HUES6 (cell line): ENCODE measurements around the gene SCMH1.
"Not testable (repeated sequence)": the region's sequence is repeated elsewhere in the genome, so short reads cannot be mapped to it uniquely, and the experiment has no call there.

Experiments
- H3K27ac ChIP-seq: 2 replicates; pipeline ENCODE4 v1.7.0; 2013; ENCODE audit warnings: low read depth, mild to moderate bottlenecking, low read length, inconsistent platforms
- H3K27me3 ChIP-seq: 2 replicates; pipeline ENCODE4 v1.6.1; 2013; ENCODE audit warnings: low read length; ENCODE audit not compliant: control insufficient read depth, insufficient read depth
- H3K36me3 ChIP-seq: 2 replicates; pipeline ENCODE4 v1.6.1; 2013; ENCODE audit warnings: low read length; ENCODE audit not compliant: control insufficient read depth, insufficient read depth
- H3K4me1 ChIP-seq: 2 replicates; pipeline ENCODE4 v1.6.1; 2013; ENCODE audit warnings: low read length; ENCODE audit not compliant: control insufficient read depth, insufficient read depth
- H3K4me3 ChIP-seq: 2 replicates; pipeline ENCODE4 v1.5.1; 2013; ENCODE audit warnings: low read depth, low read length
- H3K9ac ChIP-seq: one replicate; pipeline ENCODE4 v1.6.1; 2013; ENCODE audit warnings: mild to moderate bottlenecking, low read length
- H3K9me3 ChIP-seq: 2 replicates; pipeline ENCODE4 v1.6.1; 2013; ENCODE audit warnings: low read depth, low read length; ENCODE audit not compliant: control insufficient read depth, insufficient read depth

SCMH1 gene

GRCh38 chr1:41235893-41236292 lies 6.2 kb downstream of the SCMH1 start:
- no peaks in the 10 kb centered on the region for H3K27me3 ChIP-seq
- H3K4me3 ChIP-seq: no peak overlapping the region
- H3K9ac ChIP-seq: no peak overlapping the region
- no peak overlapping the region for H3K27ac ChIP-seq
- H3K4me1 ChIP-seq: peaks cover 23% of the 10 kb centered on the region; the same call in 1 of the 2 replicates
- H3K36me3 ChIP-seq: no peaks in the 10 kb centered on the region
- no peaks in the 10 kb centered on the region for H3K9me3 ChIP-seq

GRCh38 chr1:41233708-41234107 lies 8.4 kb downstream of the SCMH1 start:
- Histone ChIP-seq H3K9ac (no peak overlapping the region), H3K27ac (no peak overlapping the region), H3K27me3 (no peaks in the 10 kb centered on the region), H3K9me3 (no peaks in the 10 kb centered on the region), H3K4me3 (no peak overlapping the region), H3K4me1 (peaks cover 13% of the 10 kb centered on the region; the same call in 1 of the 2 replicates), H3K36me3 (no peaks in the 10 kb centered on the region)

- Histone ChIP-seq H3K27me3 (no peaks in the 10 kb centered on the region), H3K27ac (no peak overlapping the region), H3K9ac (no peak overlapping the region), H3K9me3 (no peaks in the 10 kb centered on the region), H3K4me1 (peaks cover 11% of the 10 kb centered on the region; the same call in 1 of the 2 replicates), H3K4me3 (no peak overlapping the region), H3K36me3 (no peaks in the 10 kb centered on the region)
Observed at GRCh38 chr1:41232305-41232704, 9.8 kb downstream of the SCMH1 start.

- no peak overlapping the region for H3K9ac ChIP-seq
- H3K9me3 ChIP-seq: no peaks in the 10 kb centered on the region
- H3K36me3 ChIP-seq: no peaks in the 10 kb centered on the region
- H3K4me1 ChIP-seq: peaks cover 8% of the 10 kb centered on the region; the same call in 1 of the 2 replicates
- H3K27ac ChIP-seq: no peak overlapping the region
- H3K27me3 ChIP-seq: no peaks in the 10 kb centered on the region
- H3K4me3 ChIP-seq: no peak overlapping the region
Observed at GRCh38 chr1:41230656-41231055, 11.4 kb downstream of the SCMH1 start.

GRCh38 chr1:41229219-41229618 lies 12.9 kb downstream of the SCMH1 start:
- H3K27me3 ChIP-seq, H3K4me3 ChIP-seq, H3K4me1 ChIP-seq, H3K36me3 ChIP-seq, H3K9ac ChIP-seq, H3K27ac ChIP-seq, H3K9me3 ChIP-seq: not testable (repeated sequence)

GRCh38 chr1:41226815-41227434 lies 15.2 kb downstream of the SCMH1 start:
- Histone ChIP-seq H3K27ac (no peak overlapping the region), H3K4me3 (no peak overlapping the region), H3K4me1 (peaks cover 3% of the 10 kb centered on the region; the same call in 1 of the 2 replicates), H3K36me3 (no peaks in the 10 kb centered on the region), H3K9me3 (no peaks in the 10 kb centered on the region), H3K9ac (no peak overlapping the region), H3K27me3 (no peaks in the 10 kb centered on the region)

GRCh38 chr1:41225495-41225894 lies 16.6 kb downstream of the SCMH1 start:
- Histone ChIP-seq H3K4me1 (peaks cover 3% of the 10 kb centered on the region; the same call in 1 of the 2 replicates), H3K27ac (no peak overlapping the region), H3K27me3 (no peaks in the 10 kb centered on the region), H3K9me3 (no peaks in the 10 kb centered on the region; the same call in 1 of the 2 replicates), H3K4me3 (no peak overlapping the region), H3K9ac (no peak overlapping the region), H3K36me3 (no peaks in the 10 kb centered on the region)

- no peaks in the 10 kb centered on the region for H3K36me3 ChIP-seq
- H3K27me3 ChIP-seq: no peaks in the 10 kb centered on the region
- no peak overlapping the region for H3K9ac ChIP-seq
- H3K4me1 ChIP-seq: peaks cover 3% of the 10 kb centered on the region; the same call in 1 of the 2 replicates
- peaks cover 10% of the 10 kb centered on the region for H3K9me3 ChIP-seq
- no peak overlapping the region for H3K4me3 ChIP-seq
- no peak overlapping the region for H3K27ac ChIP-seq
Observed at GRCh38 chr1:41222496-41222895, 19.6 kb downstream of the SCMH1 start.

GRCh38 chr1:41221995-41222394 lies 20.1 kb downstream of the SCMH1 start:
- H3K9ac ChIP-seq: no peak overlapping the region
- H3K9me3 ChIP-seq: peaks cover 10% of the 10 kb centered on the region
- no peaks in the 10 kb centered on the region for H3K36me3 ChIP-seq
- H3K4me1 ChIP-seq: peaks cover 2% of the 10 kb centered on the region; the same call in 1 of the 2 replicates
- H3K27ac ChIP-seq: no peak overlapping the region
- H3K4me3 ChIP-seq: no peak overlapping the region
- H3K27me3 ChIP-seq: no peaks in the 10 kb centered on the region

GRCh38 chr1:41218152-41218551 lies 24.0 kb downstream of the SCMH1 start:
- no peaks in the 10 kb centered on the region for H3K36me3 ChIP-seq

GRCh38 chr1:41217441-41217840 lies 24.7 kb downstream of the SCMH1 start:
- no peak overlapping the region for H3K4me3 ChIP-seq
- H3K9me3 ChIP-seq: peaks cover 10% of the 10 kb centered on the region
- no peak overlapping the region for H3K27ac ChIP-seq
- no peak overlapping the region for H3K9ac ChIP-seq
- no peaks in the 10 kb centered on the region for H3K36me3 ChIP-seq
- H3K4me1 ChIP-seq: no peaks in the 10 kb centered on the region
- H3K27me3 ChIP-seq: no peaks in the 10 kb centered on the region

More at GRCh38 chr1:41218152-41218551, 24.0 kb downstream of the SCMH1 start:
- H3K27me3 ChIP-seq: no peaks in the 10 kb centered on the region
- peaks cover 10% of the 10 kb centered on the region for H3K9me3 ChIP-seq
- H3K4me1 ChIP-seq: no peaks in the 10 kb centered on the region
- H3K9ac ChIP-seq: no peak overlapping the region
- no peak overlapping the region for H3K27ac ChIP-seq
- no peak overlapping the region for H3K4me3 ChIP-seq
